Measurements from ENCODE around the gene FBXL7. TPM values are rescaled to one million over a fixed set of nuclear protein-coding genes. Genes with fewer than 3 reads are reported as not detected.

Gene FBXL7
- total and polyA plus RNA-seq, 2 of the 8 experiments (the other 6 are each of a cell fraction or from before 2014, with no cell fraction given), result 17.7 to 17.8 TPM

DNA sequence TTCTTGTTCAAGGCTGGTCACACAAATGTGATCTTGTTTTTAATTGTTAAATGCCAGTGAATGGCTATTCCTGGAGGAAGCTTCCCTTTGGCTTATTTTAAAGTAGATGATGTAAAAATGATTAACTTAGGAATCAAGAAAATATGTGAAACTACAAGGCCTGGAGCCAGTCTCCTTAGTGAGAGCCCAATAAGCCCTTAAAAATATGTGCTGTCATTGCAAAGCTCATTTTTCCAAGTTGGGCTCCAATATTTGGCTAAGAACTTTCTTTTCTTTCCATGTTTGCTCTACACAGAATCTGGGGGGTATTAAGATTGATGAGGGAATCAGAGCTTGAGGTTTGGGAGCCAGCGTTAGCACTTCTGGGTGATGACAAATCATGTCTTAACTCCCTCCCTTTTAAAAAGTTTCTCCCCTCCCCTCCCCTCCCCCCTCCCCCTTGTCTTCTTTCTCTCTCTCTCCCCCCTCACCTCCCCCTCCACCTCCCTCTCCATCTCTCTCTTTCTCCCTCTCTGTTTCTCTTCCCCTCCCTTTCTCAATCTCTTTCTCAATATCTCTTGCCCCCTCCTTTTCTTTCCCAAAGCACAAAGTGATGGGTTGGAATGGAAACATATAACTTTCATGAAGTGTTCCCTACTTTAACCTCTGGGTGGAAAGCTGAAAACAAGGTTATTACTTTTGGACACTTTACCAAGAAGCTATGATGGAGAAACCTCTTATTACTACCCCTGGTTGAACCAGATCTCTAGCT lies 86.0 kb downstream of the FBXL7 start:
- Histone ChIP-seq H2BK12ac (ENCODE audit: low read depth, low read length) (no peak overlapping the region), H3K4ac (replicated peaks; ENCODE audit: insufficient read length, low read depth, low read length) (no peak overlapping the region), H3K27me3 (replicated peaks in 1 of 4; ENCODE audit: control insufficient read depth in 3 of 4, extremely low read depth in 1 of 4, insufficient read depth in 3 of 4, low read length in 3 of 4) (no peaks in the 10 kb centered on the region), H3K14ac (ENCODE audit: insufficient read length) (no peak overlapping the region), H3K27ac (ENCODE audit: low read depth, low read length) (no peak overlapping the region), H2AFZ (ENCODE audit: low read length) (no peak overlapping the region), H3K9me3 (ENCODE audit: insufficient read depth in 2 of 2, low read depth in 1 of 2, low read length in 1 of 2) (peaks cover 16 to 18% of the 10 kb centered on the region in 2 experiments), H3K18ac (ENCODE audit: extremely low read depth, low read length) (no peak overlapping the region), H3K23me2 (ENCODE audit: low read depth, low read length) (no peaks in the 10 kb centered on the region), H4K8ac (ENCODE audit: extremely low read depth, insufficient read depth, low read length) (no peak overlapping the region), H3K36me3 (ENCODE audit: control insufficient read depth in 2 of 4, insufficient read depth in 4 of 4, low read length in 3 of 4) (peaks cover 0 to 11% (median 2%) of the 10 kb centered on the region in 4 experiments; a peak in 4 of 8 replicates), H2BK120ac (replicated peaks; ENCODE audit: low read depth, low read length) (no peak overlapping the region), H2BK20ac (ENCODE audit: low read length) (no peak overlapping the region), H4K91ac (replicated peaks; ENCODE audit: insufficient read length, low read length) (no peak overlapping the region), H2BK15ac (ENCODE audit: low read length) (no peak overlapping the region), H3K9ac (replicated peaks in 1 of 4; ENCODE audit: extremely low read depth in 1 of 4, low read depth in 3 of 4, low read length in 3 of 4) (no peak overlapping the region), H4K20me1 (replicated peaks in 1 of 2; ENCODE audit: control insufficient read depth in 1 of 2, insufficient read depth in 2 of 2, low read length in 2 of 2) (no peaks in the 10 kb centered on the region), H3K4me2 (ENCODE audit: insufficient read depth in 1 of 2, low read depth in 2 of 2, low read length in 2 of 2) (no peak overlapping the region), H3K79me1 (ENCODE audit: low read depth, low read length) (no peaks in the 10 kb centered on the region), H2BK5ac (ENCODE audit: low read depth, low read length) (no peak overlapping the region), H3K56ac (replicated peaks; ENCODE audit: insufficient read length, low read depth, low read length) (no peak overlapping the region), H3K23ac (ENCODE audit: insufficient read length) (no peak overlapping the region), H4K5ac (ENCODE audit: insufficient read length, low read depth, low read length) (no peak overlapping the region), H3K4me1 (replicated peaks in 1 of 4; ENCODE audit: control insufficient read depth in 3 of 4, insufficient read depth in 4 of 4, low read length in 3 of 4) (no peaks in the 10 kb centered on the region), H3K79me2 (ENCODE audit: control insufficient read depth in 1 of 2, insufficient read depth in 2 of 2, low read length in 2 of 2) (no peaks in the 10 kb centered on the region), H3K4me3 (ENCODE audit: extremely low read depth in 1 of 4, insufficient read depth in 2 of 4, low read depth in 3 of 4, low read length in 4 of 4) (no peak overlapping the region), H2AK5ac (ENCODE audit: low read depth, low read length) (no peak overlapping the region)
- ChIA-PET POLR2A (ENCODE audit: partially characterized antibody) (no interaction called here), CTCF (ENCODE audit: partially characterized antibody) (interaction anchor here (0.6 to 4.2 kb wide), 5 partner anchors 9 to 1545 kb away, joined by 3 to 39 read pairs (median 5); no protein-coding TSS in a partner anchor)
- FAIRE-seq (no peak), DNase-seq (ENCODE audit: low read depth in 1 of 2, low spot score in 2 of 2) (no peak)
- 100% methylated on average over 1 of the region's 1 CpG; no CpG with 5 or more reads in 1 of the 2 experiments for WGBS, 2 experiments (ENCODE audit: extremely low coverage in 1 of 2, insufficient coverage in 1 of 2, insufficient read length in 1 of 2, insufficient replicate concordance in 2 of 2, low coverage in 1 of 2, low lambda C conversion rate in 2 of 2, missing lambda C conversion rate in 1 of 2)
- no peak for TF ChIP-seq SRF (IDR thresholded peaks at IDR 0.05; ENCODE audit: low read depth, low read length)
- TF ChIP-seq TAF7 (optimal IDR thresholded peaks at IDR 0.05; ENCODE audit: borderline replicate concordance, low read depth, low read length), result no peak
- no peak for TF ChIP-seq KDM5A (IDR thresholded peaks at IDR 0.05; ENCODE audit: low read length)
- no peak for TF ChIP-seq RXRA (IDR thresholded peaks at IDR 0.05; ENCODE audit: insufficient read depth, low read depth, low read length)
- TF ChIP-seq TCF12 (IDR thresholded peaks at IDR 0.05; ENCODE audit: low read depth, low read length), result no peak
- no peak for TF ChIP-seq HDAC2 (IDR thresholded peaks at IDR 0.05; ENCODE audit: borderline replicate concordance in 1 of 2, low read depth in 2 of 2, low read length in 2 of 2)
- no peak for TF ChIP-seq GABPA (IDR thresholded peaks at IDR 0.05; ENCODE audit: borderline replicate concordance, insufficient read depth, low read length)

Data from H1 (cell line).